Stimulated activated CD4-positive, alpha-beta T cell treated with anti-CD3 and anti-CD28 coated beads, Interleukin-1b, Interleukin-23, amount 100 ng/mL, for 48 hours (primary cell): ENCODE results near the gene METAP1.
A peak's percentile ranks its signal among the peaks of the same experiment; 100 is the strongest.
"Not testable (repeated sequence)": the region's sequence is repeated elsewhere in the genome, so short reads cannot be mapped to it uniquely, and the experiment has no call there.

Experiments used
- DNase-seq: peaks from one replicate; pipeline ENCODE4 v3.0.0-alpha.2; 2020

METAP1 gene

GRCh38 chr4:99061048-99061700 is 65.7 kb downstream of the METAP1 start:
- no peak for DNase-seq

DNA sequence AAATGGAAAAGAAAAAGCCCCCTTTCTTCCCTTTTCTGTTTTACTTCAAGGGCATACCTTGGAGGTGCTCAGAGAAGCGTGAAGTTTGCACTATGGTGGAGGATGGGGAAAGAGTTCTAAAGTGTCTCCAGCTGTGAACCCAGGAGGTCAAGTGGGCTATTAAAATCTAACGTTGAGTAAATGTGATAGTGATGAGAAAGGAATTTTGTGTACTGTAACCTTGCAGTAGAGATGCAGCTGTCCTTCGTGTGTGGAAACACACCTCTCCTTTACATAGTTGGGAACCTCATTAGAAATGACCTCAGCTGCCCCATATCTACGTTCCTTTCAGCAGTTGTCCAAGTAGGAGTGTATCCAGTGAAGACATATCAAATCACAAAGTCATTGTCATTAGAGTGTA is 66.6 kb downstream of the METAP1 start:
- no peak for DNase-seq

- not testable (repeated sequence) for DNase-seq
Observed at GRCh38 chr4:99065521-99065920, 70.0 kb downstream of the METAP1 start.

- DNase-seq: no peak
Observed at GRCh38 chr4:99067617-99068016, 72.1 kb downstream of the METAP1 start.

- DNase-seq: no peak
Observed at GRCh38 chr4:99071159-99071558, 75.6 kb downstream of the METAP1 start.

- no peak for DNase-seq
Observed at GRCh38 chr4:99074816-99075215, 79.3 kb downstream of the METAP1 start.

DNA sequence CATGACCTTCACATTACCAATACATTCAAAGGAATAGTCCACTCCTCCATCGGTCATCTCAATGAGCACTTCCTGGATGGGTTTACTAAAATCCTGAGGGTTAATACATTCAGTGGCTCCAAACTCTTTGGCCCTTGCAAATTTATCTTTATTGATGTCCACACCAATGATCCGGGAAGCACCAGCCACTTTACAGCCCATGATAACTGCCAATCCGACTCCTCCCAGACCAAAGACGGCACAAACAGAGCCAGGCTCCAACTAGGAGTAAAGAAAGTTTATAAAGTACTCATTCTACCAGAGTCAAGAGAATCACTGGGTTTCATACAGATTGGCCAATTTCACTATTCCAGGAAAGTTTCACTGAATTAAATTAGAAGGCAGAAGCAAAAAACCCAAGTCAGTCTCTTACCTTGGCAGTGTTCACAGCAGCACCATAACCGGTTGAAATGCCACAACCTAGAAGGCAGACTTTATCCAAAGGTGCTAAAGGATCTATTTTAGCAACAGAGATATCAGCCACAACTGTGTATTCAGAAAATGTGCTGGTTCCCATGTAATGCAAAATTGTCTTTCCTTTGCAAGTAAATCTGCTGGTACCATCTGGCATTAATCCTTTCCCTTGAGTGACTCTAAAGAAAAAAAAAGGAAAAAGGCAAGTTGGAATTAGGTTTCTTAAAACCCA is 80.9 kb downstream of the METAP1 start:
- DNase-seq: no peak

DNA sequence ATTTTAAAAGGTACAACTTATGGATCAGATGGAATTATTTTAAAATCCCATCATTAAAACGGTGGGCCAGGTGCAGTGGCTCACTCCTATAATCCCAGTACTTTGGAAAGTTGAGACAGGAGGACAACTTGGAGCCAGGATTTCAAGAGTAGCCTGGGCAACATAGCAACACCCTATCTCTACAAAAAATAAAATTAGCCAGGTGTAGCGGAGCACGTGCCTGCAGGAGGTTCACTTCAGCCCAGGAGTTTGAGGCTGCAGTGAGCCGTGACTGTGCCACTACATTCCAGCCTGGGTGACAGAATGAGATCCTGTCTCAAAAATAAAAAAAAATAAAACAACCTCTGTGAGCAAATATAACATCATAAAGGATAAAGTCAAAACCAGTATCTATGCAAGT is 81.7 kb downstream of the METAP1 start:
- no peak for DNase-seq

DNA sequence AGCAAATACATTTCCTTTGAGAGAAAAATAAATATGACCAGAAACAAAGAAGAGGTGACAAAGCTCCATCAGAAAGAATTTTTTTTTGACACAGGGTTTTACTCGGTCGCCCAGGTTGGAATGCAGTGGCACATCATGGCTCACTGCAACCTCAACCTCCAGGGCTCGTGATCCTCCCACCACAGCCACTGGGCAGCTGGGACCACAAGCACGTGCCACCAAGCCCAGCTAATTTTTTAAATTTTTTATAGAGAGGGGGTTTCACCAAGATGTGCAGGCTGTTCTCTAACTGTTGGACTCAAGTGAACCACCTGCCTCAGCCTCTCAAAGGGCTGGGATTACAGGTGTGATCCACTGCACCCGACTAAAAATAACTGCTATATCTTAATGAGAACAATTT is 82.8 kb downstream of the METAP1 start:
- no peak for DNase-seq

DNA sequence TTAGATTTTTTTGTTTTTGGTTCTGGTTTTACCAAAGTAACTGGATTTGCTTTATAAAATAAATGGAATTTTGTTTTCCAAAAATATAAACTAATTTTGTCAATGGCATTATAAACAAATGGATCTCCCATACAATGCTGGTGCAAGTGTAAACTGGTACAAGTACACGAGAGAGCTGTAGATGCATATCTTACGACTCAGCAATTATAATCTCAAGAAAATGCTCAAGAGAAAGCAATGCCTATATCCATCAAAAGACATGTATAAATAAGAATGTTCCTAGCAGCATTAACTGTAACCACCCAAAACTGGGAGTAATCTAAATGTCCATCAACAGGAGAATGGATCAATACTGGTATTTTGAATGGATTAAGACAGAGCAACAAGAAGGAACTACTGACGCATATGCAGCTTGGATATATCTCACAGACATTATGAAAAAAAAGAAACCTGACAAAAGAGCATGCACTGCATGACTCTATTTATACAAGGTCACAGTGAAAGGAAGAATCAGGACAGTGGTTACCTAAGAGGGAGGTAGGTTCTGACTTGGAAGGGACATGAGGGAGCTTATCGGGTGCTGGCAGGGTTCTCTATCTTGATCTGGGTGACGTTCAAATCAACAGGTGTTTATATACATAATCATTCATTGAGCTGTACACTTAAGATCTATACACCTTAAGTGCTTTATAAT is 83.6 kb downstream of the METAP1 start:
- DNase-seq: no peak

- no peak for DNase-seq
Observed at GRCh38 chr4:99079625-99080295, 84.2 kb downstream of the METAP1 start.

DNA sequence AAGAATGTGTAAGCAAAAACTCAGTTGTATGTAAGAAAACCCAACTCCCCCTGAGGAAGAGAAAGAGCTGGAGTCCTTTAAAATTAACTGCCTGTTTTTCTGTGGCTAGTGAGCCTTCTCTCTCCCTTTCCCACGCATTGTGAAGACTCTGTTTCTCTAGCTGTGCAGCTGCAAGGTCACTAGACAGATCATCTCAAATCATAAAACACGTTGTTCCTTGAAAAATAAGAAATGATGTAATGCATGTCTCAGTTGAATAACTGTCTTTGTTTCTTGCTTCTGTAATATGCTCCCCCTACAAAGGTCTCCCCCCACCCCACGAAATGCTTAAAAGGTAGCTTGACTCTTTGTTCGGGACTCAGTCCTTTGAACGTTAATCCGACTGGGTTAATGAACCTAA is 85.3 kb downstream of the METAP1 start:
- not testable (repeated sequence) for DNase-seq

GRCh38 chr4:99082192-99082591 is 86.7 kb downstream of the METAP1 start:
- DNase-seq: no peak

GRCh38 chr4:99084595-99084994 is 89.1 kb downstream of the METAP1 start:
- DNase-seq: no peak

DNA sequence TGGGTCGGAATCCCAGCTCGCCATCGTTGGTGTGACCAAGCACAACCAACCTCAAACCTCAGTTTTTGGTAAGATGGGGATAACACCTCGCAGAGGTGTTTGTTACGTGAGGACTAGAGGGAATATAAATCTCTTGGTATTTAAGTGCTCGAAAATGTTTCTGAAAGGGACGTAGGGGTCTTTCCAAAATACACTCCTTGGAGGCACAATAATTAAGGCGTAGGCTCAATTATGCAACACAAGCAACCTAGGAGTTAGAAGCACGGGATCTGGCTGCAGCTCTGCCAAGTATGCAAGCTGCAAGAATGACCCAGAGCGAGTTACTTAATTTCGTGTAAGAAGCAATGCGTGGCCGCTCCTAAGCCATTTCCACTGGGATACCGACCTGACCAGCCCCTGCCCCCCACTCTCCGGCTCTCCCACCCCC is 92.5 kb downstream of the METAP1 start:
- peak; percentile 10 for DNase-seq

DNA sequence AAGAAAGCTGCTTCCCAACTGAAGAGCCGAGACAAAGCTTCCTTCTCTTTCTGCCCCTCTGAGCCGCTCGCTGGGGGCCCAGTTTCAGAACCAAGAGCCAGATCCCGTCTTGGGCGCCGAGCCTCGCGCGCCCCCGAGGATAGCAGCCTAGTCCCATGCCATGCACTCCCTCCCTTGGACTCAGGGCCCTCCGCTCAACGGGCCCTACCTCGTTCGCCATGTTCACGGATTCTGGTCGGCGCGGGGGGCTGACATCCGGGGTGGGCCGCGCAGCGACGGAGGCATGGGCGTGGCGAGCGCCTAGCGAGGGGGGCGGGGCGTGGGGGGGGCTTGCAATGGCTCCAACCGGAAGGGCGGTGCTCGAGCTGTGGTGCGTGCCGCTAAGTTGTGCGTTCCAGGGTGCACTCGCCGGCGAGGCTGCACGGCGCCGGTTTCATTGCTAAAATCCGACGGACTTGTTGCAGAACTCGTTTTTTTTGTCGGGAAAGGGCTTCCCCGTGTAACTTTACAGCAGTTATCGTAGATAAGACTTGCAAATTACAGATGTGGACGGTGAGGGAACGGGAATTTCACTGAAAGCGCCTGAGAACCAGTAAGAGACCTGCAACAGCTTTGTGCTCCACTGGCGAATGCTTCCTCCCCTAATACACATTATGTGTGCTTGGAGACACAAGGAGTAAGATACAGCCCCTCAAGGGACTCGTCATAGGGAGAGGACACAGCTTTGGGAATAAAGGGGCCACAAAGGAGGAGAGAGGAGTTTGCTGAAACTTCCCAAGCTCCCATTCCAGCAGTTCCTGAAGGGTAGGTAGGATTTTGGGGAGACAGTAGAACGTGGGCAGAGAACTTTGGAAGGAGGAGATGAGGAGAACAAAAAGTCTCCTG is 93.2 kb downstream of the METAP1 start, which contains the start of gene ADH5:
Gene ADH5, minus strand, starts transcription at position 308 of the 885 bp plus-strand sequence. Its CDS starts 88 bp downstream, at position 220.
- peak; percentile 89 for DNase-seq

- DNase-seq: no peak
Observed at GRCh38 chr4:99090481-99091215, 95.1 kb downstream of the METAP1 start.

- no peak for DNase-seq
Observed at GRCh38 chr4:99091216-99091575, 95.7 kb downstream of the METAP1 start.

GRCh38 chr4:99091841-99092240 is 96.3 kb downstream of the METAP1 start:
- DNase-seq: not testable (repeated sequence)

GRCh38 chr4:99099311-99099710 is 103.8 kb downstream of the METAP1 start:
- no peak for DNase-seq

- not testable (repeated sequence) for DNase-seq
Observed at GRCh38 chr4:99099814-99100213, 104.3 kb downstream of the METAP1 start.

DNA sequence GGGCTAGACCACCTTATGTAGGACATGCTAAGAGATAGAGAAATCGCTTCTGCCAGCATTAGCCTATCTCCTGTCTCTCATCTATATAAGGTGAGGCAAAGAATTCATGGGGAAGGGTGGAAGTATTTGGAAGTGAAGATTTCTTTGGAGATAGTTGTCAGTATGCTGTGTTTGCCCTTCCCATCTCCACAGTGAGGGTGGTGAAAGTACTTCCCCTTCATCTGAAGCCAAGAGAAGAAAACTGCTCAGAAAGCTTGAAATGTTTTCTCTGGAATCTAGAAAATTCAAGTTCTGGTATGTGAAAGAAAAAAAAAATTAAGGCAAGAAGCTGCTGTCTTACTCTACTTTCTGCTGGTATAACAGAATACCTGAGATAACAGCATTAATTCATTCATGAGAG is 105.4 kb downstream of the METAP1 start:
- DNase-seq: no peak
